Caki2 (cell line): ENCODE results near the gene SEC62. TPM values are rescaled to one million over a fixed set of nuclear protein-coding genes. Genes with fewer than 3 reads are reported as not detected.
"Not testable (repeated sequence)": the region's sequence is repeated elsewhere in the genome, so short reads cannot be mapped to it uniquely, and the experiment has no call there.

ENCODE experiments used
- DNase-seq: peaks from one replicate; pipeline ENCODE4 v3.0.0-alpha.2; 2015; ENCODE audit warnings: low read depth
- in situ Hi-C: cut with HindIII; loops from 2 replicates; pipeline ENCODE4 v1.10.0; 2016; ENCODE audit warnings: low sequenced_read_pairs, low pct_unique_long_range_greater_than_20kb, mixed read lengths
- total RNA-seq: library from RNA; depleted of rRNA; stranded (reverse); fragments of >200 nt; shearing (Covaris generic); gene quantifications from 2 replicates; pipeline ENCODE4 v1.2.3, GENCODE V29; 2014; ENCODE audit warnings: low replicate concordance

SEC62 gene
- total RNA-seq, 1 experiment from 2014 or later: 10.3 TPM

DNA sequence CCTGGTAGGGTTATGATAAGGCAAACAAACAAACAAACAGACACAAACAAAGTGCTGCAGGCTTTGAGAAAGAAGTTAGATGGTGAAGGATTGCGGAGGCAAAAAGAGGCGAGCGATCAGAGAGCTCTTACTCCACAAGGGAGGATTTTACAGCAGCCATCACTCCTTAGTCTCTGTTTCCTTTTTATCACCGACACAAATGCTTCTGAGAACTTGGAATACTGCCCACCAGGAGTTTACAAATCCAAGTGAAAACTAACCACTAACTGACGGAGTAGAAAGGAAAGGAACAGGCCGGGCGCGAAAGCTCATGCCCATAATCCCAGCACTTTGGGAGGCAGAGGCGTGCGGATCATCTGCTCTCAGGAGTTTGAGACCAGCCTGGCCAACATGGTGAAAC is 35.6 kb downstream of the SEC62 start:
- in situ Hi-C loops: no loop called here

GRCh38 chr3:170002879-170003278 is 36.3 kb downstream of the SEC62 start:
- no peak for DNase-seq
- in situ Hi-C loops: no loop called here

More for the DNA sequence above, 35.6 kb downstream of the SEC62 start:
- DNase-seq: no peak

DNA sequence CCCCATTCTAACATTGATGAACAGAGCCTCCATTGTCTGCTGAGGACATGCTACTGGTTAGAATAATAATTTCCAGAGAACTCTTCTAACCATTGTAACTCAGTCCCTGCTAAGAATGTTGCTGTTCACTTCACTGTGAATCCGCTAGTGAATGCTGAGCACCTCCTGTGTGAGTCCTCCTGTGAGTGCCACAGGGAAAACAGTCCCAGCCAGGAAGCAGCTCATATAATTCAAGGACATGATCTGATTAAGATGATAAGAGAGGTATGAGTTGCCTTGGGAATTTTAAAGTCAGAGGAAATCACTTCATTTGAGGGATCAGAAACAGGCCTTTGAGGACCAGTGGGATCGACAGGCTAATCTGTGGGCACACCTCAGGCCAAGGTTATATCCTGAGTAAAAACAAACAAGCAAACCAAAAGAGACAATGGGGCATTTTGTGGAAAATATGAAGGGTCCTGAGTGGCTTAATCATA is 37.3 kb downstream of the SEC62 start:
- in situ Hi-C loops: no loop called here
- no peak for DNase-seq

DNA sequence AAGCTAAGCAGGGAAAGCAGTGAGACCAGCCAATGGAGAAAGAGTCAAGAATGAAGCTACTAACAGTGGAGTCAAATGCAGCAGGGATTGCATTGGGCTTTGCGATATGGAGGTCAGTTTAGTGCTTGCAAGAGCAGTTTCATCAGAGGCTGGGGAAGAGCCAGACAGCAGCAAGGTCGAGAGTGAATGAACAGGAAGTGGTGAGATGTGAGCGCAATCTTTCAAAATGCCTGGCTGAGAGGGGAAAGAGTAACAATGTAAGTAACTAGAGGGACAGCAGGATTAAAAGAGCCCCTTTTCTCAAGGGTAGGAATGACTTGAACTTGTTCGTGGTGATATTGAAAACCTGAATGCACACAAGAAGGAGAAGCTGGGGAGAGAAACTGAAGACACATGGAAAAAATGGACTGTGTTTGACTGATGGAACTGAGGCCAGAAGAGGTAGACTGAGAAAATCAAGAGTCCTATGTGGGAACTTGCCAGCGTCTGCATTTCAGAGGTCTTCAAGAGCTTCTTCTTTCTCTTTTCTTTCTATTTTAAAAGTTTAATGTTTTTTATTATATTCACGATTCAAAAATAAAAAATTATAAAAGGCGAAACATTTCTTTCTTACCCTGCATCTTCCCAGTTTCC is 40.5 kb downstream of the SEC62 start:
- no peak for DNase-seq
- in situ Hi-C loops: no loop called here

- no peak for DNase-seq
- in situ Hi-C loops: no loop called here
Observed at GRCh38 chr3:170010498-170010897, 43.9 kb downstream of the SEC62 start.

DNA sequence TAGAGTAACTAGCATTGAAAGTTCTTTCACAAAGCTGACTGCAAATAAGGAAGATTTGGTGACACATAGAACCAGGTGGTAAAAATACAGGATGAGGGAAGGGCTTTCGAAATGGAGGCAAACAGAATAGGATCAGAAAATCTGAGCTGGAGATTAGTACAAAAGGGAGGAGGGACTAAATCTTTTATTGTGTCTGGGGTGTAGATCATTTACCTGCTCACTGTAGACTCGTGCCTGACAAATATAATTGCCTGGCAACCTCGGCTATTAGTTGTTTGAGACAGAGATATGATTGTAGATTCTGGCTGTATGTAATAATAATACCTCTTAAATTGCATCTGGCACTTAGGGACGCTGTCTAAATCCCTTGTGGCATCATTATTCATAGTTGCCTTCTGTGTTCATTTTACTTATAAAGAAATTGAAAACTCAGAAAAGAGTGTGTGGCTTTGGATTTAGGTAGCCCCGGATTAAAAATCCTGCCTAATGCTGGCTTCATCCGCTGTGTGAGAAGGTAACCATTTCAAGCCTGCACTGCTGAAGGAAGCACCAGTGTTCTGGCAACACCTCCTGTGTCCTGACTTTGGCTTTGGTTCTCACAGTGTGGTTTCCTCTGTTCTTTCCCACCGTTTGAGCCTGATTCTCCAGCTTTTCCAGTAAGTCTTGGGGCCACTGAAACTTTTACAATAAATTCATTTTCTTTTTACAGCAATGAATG is 46.2 kb downstream of the SEC62 start:
- in situ Hi-C loops: no loop called here
- no peak for DNase-seq

- in situ Hi-C loops: no loop called here
- no peak for DNase-seq
Observed at GRCh38 chr3:170016057-170016456, 49.5 kb downstream of the SEC62 start.

- in situ Hi-C loops, DNase-seq: not testable (repeated sequence)
Observed at GRCh38 chr3:170019306-170019705, 52.7 kb downstream of the SEC62 start.

GRCh38 chr3:170021083-170021482 is 54.5 kb downstream of the SEC62 start:
- no peak for DNase-seq
- in situ Hi-C loops: no loop called here

DNA sequence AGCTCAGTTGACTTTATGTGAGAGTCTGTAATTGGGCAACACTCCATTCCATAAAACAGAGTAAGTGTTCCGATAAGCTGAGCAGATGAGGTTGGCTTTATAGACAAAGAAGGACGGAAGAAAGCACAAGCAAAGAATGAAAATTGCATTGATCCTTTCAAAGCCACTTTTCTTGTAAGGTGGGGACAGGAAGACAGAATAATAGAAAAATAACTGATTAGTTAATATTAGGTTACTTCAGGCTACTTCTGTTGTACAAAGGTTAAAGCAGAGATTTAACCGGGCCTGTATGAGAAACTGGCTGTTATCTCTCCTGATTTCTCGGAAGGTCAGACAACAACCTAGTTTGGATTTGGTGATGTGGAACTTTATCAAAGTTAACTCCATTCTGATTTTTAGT is 55.7 kb downstream of the SEC62 start:
- no peak for DNase-seq
- in situ Hi-C loops: no loop called here

DNA sequence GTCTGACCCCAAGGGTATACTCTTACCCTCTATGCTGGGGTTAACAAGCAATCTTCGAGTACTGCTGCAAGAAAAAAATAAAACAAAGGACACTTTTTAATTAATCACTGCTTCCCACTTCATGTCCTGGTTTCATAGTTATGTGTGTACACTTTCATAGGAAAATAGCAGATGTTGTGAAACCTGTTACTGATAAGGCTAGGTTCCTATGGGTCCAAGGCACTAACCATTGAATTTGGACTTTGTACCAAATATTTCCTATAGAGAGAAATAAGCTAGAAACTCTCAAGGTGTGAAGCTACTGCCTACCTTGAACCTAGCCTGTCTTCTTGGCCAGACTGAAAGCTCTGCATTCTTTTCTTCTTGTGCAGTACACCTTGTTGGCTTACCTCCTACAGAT is 56.6 kb downstream of the SEC62 start:
- DNase-seq: no peak
- in situ Hi-C loops: no loop called here

DNA sequence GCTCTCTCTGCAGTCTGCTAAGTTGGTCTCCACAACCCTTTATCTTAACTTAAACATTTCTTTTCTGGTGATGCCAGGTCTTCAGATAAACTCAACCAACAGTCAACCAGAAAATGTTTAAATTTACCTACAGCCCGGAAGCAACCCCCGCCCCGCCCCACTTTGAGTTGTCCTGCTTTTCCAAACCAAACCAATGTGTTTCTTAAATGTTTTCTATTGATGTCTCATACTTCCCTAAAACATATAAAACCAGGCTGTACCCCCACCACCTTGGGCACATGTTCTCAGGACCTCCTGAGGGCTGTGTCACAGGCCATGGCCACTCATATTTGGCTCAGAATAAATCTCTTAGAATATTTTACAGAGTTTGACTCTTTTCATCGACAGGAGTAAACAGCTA is 58.0 kb downstream of the SEC62 start:
- no peak for DNase-seq
- in situ Hi-C loops: no loop called here

- in situ Hi-C loops: no loop called here
- DNase-seq: no peak
Observed at GRCh38 chr3:170027233-170028102, 60.9 kb downstream of the SEC62 start.

DNA sequence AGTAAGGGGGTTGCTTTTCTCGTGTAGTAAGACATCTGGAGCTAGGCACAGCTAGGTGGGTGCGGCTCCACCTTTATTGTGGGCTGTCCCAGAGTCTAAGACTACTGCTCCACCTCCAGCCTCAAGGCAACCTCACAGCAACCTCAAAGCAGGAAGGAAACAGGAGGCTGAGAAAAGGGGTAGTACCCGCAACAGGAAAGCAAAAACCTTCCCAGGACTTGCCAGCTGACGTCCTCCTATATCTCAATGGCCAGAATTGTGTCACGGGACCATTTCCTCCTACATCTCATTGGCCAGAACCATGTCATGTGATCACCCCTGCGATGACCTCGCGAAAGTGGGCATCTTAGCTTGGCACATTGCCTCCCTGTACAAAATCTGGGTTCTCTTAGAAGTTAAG is 66.9 kb downstream of the SEC62 start:
- in situ Hi-C loops: no loop called here
- DNase-seq: no peak

- in situ Hi-C loops: no loop called here
- peak; percentile 82 for DNase-seq
Observed at GRCh38 chr3:170037463-170038433, 71.1 kb downstream of the SEC62 start, which contains the start of gene GPR160. GPR160 (plus strand) TSS chr3:170037995; CDS start chr3:170083973, 45,978 bp downstream.

DNA sequence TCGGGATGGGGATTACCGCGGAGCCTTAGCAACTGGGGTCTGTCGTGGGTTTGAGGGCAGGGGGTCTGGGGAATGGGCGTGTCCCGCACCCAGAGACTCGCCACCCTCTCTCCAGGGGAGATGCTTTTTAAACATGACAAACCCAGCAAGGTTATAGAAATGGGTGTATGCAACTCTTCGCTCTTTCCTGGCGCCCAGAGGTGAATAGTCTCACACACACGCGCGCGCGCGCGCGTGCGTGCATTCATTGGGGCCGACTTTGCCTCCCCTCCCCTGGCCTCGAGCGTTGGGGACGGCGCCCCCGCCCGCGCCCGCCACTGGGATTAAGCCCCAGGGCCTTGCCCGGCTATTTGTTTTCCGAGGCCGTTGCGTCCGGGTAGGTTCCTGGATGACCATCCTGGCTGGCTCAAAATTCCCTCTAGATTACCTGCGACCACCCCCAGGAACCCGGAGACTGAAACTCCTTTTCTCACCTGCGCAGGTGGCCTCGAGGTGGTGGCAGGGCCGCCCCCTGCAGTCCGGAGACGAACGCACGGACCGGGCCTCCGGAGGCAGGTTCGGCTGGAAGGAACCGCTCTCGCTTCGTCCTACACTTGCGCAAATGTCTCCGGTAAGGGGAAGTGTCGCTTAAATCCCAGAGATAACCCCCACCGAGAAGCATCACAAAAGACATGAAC is 72.0 kb downstream of the SEC62 start:
- no peak for DNase-seq
- in situ Hi-C loops: no loop called here

DNA sequence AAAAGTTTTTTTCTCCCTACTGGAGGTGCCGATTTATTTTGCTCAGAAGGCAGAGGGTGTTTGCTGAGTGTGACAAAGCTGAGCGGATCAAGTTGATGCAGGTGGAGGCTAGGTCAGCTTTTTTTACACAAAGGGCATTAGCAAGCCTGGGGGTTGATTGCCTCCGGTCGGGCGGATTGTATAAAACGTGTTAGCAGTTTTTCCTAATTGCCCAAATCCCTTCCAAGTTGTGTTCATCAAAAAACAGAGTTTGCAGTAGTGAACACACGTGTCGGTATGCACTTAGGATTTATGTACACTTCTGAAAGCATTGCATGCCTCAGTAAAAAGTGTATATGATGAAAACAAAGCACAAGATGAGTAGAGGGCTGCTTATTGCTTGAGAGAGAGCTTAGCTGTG is 73.8 kb downstream of the SEC62 start:
- DNase-seq: no peak
- in situ Hi-C loops: no loop called here
